ENCODE measurements around the gene RFNG.
A peak's percentile ranks its signal among the peaks of the same experiment; 100 is the strongest.

RFNG gene

GRCh38 chr17:82078433-82078832, 26.8 kb upstream of the RFNG start:
- no peak for DNase-seq (ENCODE audit: low read depth in 2 of 3, low spot score in 2 of 3)

DNA sequence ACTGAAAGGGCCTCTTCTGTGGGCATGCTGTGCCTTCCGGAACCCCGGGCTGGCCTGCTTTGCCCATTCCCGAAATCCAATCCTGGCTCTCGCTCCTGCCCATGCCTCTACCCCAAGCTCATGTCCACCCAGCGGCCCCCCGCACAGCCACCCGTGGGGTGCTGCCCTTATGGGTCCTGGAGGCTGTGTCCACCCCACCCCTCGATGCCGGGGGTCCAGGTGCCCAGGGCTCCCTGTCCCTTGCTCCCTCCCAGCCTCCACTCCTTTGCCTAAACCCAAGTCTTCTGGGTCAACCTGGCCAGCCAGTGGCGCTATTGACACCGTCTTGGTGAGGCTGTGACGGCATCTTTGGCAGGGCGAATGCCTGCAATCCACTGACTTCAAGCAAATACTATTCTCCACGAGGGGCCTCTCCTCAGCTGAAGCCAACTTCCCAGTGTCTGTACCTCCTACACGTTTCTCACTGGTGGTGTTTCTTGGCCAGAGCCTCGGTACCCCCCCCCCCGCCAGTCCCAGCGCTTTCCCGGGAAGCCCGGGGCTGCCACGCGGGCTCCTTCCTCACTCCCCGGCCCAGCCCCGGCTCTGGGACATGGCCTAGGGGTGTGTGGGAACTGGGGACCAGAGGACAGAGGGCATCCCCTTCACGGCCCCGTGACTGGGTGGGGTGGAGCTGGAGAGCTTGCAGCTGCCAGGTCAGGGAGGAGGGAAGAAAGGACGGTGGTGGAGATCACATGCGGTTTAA, 26.2 kb upstream of the RFNG start:
- no peak for DNase-seq (ENCODE audit: low read depth in 2 of 3, low spot score in 2 of 3)

DNA sequence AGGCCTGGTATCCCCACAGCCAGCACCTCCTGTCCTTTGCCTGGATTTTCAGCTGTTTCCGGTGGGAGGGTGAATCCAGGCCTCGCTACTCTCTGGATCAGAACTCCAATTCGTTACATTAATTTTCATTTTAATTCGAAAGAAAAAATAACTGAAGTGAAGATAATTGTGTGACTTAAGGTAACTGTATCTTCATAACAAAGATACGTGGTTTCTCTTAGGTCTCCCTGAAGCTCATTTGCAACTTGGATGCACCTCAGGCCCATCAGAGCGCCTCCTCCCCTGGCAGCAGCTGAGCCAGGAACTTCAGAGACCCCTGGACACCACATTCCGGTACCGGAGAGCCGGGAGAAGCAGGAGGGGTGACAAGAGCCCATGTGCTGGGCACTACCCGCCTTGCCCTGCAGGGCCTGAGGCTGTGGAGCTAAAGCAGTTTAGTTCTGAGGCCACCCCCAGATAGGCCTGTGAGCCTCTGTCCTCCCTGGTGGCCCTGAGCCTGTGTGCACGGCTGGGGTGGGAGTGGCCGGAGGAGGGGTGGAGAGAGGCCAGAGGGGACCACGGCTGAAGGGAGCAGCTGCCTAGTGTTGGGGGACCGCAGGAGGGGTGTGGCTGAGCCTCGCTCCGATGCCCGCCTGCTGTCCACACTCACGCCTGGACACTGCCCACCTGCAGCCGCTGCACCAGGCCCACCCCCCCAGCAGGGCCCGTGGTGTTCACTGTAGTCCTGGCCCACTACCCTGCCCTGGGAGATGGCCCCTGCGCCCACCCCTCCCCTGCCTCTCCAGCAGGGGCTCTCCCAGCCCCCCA, 25.4 kb upstream of the RFNG start:
- DNase-seq (ENCODE audit: low read depth in 2 of 3, low spot score in 2 of 3) = no peak

- DNase-seq (ENCODE audit: low read depth in 2 of 3, low spot score in 2 of 3) = no peak
Measured at GRCh38 chr17:82076018-82076784, 24.6 kb upstream of the RFNG start.

GRCh38 chr17:82073446-82073845, 21.8 kb upstream of the RFNG start:
- no peak for DNase-seq (ENCODE audit: low read depth in 2 of 3, low spot score in 2 of 3)

DNA sequence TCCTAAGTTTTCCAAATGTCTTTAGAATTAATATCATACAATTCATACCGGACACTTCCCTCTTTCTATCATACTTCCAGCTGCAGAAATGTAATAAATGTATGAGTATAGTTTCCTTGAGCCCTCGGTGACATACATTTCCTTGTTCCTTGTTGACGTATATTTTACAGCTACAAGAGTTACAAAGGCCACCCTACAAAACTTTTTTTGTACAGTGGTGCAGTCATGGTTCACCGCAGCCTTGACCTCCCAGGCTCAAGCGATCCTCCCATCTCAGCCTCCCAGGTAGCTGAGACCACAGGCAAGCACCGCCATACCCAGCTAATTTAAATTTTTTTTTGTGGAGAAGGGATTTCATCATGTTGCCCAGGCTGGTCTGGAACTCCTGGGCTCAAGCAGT, 21.2 kb upstream of the RFNG start:
- no peak for DNase-seq (ENCODE audit: low read depth in 2 of 3, low spot score in 2 of 3)

GRCh38 chr17:82070611-82071010, 19.0 kb upstream of the RFNG start:
- no peak for DNase-seq (ENCODE audit: low read depth in 2 of 3, low spot score in 2 of 3)

- DNase-seq (ENCODE audit: low read depth in 2 of 3, low spot score in 2 of 3) = peak in 2 of 3 experiments; percentile 54 to 66
Measured at GRCh38 chr17:82065638-82066303, 14.2 kb upstream of the RFNG start, which contains the start of gene DUS1L. Gene DUS1L, minus strand, starts transcription at chr17:82065804. Its CDS starts 745 bp downstream, at chr17:82065059.

- DNase-seq (ENCODE audit: low read depth in 2 of 3, low spot score in 2 of 3) = no peak
Measured at GRCh38 chr17:82065193-82065637, 13.6 kb upstream of the RFNG start.

GRCh38 chr17:82064433-82065192, 13.0 kb upstream of the RFNG start:
- no peak for DNase-seq (ENCODE audit: low read depth in 2 of 3, low spot score in 2 of 3)

GRCh38 chr17:82063424-82064415, 12.1 kb upstream of the RFNG start:
- no peak for DNase-seq (ENCODE audit: low read depth in 2 of 3, low spot score in 2 of 3)

DNA sequence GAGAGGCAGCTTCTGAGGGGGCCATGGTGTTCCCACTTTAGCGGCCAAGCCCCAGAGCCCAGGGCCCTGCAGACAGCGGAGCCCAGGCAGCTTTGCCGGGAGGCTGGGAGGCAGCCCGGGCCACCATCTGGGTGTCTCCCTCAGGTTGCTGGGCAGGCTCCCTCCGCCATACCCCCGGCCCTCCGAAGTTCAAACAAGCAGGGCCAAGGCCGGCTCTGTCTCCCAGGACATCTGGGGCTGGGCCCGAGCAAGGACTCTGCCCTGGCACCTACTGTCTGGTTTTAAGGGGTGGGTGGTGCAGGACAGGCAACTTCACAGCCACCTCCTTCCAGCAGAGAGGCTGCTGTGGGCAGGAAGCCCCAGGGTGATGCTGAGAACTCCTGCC, 11.4 kb upstream of the RFNG start:
- no peak for DNase-seq (ENCODE audit: low read depth in 2 of 3, low spot score in 2 of 3)

DNA sequence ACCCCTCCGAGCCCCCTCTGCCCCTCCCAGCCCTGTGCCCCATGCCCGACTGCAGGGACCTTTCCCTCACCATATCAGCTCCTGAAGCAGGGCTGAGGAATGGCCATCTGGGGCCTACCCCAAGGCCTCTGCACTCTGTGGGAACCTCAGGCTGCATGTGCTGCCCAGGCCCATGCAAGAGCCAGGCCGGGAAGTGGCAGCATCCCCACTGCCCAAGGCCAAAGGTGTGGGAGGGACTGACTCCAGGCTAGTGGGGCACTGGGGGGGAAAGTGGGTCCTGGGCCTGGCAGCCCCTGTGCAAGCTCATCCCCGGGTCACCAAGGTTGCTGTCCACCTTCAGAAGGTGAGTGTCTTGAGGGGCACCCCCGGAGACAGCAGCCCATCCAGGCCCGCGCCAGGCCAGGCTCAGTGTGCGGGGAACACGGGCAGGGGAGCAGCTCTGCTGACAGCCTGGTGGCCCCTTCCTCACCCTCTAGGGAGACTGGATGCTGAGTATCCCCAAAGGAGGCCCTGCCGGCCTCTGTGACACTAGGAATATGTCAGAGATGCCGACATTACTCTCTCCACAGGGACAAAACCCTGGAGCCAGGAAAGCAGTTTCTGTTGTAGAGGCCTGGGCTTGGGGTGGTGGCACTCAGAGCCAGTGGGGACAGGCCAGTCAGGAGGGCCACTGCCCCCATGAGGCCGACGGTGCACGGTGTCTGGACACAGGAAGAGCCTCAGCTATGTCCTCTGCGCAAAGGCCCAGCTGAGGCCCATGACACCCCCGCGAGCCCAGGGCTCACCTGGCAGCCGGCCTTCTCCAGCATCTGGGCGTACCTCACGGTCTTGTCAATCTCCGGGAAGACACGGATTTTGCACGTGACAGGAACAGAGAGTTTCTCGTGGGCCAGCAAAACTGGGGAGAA, 10.7 kb upstream of the RFNG start:
- no peak for DNase-seq (ENCODE audit: low read depth in 2 of 3, low spot score in 2 of 3)

GRCh38 chr17:82061047-82061925, 9.7 kb upstream of the RFNG start:
- no peak for DNase-seq (ENCODE audit: low read depth in 2 of 3, low spot score in 2 of 3)

DNA sequence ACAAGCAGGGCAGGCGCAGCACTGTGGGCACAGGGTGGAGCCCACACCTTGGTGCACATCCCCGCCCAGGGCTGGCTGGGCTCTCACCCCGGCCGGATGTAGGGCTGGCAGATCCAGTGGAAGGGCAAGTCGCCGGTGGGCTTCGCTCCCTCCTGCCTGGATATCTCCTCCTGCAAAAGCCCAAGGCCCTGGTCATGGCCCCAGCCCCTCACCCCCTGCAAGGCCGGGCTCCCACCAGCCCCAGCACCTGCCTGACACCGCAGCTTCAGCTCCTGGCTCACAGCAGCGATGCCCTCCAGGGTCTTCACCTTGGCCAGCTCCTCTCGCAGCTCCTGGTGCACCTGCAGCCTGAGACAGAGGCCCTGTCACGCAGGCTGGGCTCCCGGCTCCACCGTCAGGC, 9.0 kb upstream of the RFNG start:
- no peak for DNase-seq (ENCODE audit: low read depth in 2 of 3, low spot score in 2 of 3)

- no peak for DNase-seq (ENCODE audit: low read depth in 2 of 3, low spot score in 2 of 3)
Measured at GRCh38 chr17:82060001-82060380, 8.4 kb upstream of the RFNG start.

All from activated CD8-positive, alpha-beta memory T cell treated with anti-CD3 and anti-CD28 coated beads for 48 hours (primary cell).